ENCODE data around the gene AFTPH. TPM values are rescaled to one million over a fixed set of nuclear protein-coding genes. Genes with fewer than 3 reads are reported as not detected.

Gene AFTPH
- total RNA-seq, 1 donor from 2014 or later = 13.1 TPM

GRCh38 chr2:64634345-64635267 is 110.5 kb downstream of the AFTPH start:
- peaks cover 3% of the 10 kb centered on the region for H3K27me3 Mint-ChIP-seq (ENCODE audit: unreplicated experiment)
- no peak for TF ChIP-seq CTCF (IDR thresholded peaks at IDR 0.05; ENCODE audit: unreplicated experiment)
- H3K9me3 Mint-ChIP-seq (ENCODE audit: unreplicated experiment) = no peaks in the 10 kb centered on the region
- H3K27ac Mint-ChIP-seq (ENCODE audit: unreplicated experiment) = no peak overlapping the region
- H3K36me3 Mint-ChIP-seq (ENCODE audit: low read depth, unreplicated experiment) = peaks cover 13% of the 10 kb centered on the region
- peaks cover 28% of the 10 kb centered on the region for H3K4me1 Mint-ChIP-seq (ENCODE audit: unreplicated experiment)
- DNase-seq (ENCODE audit: low spot score) = no peak
- no peak overlapping the region for H3K4me3 Mint-ChIP-seq (ENCODE audit: unreplicated experiment)

GRCh38 chr2:64635976-64636911 is 112.1 kb downstream of the AFTPH start:
- H3K27me3 Mint-ChIP-seq (ENCODE audit: unreplicated experiment) = peaks cover 3% of the 10 kb centered on the region
- no peak for DNase-seq (ENCODE audit: low spot score)
- no peak overlapping the region for H3K27ac Mint-ChIP-seq (ENCODE audit: unreplicated experiment)
- peak overlapping the region; percentile 76 for H3K4me3 Mint-ChIP-seq (ENCODE audit: unreplicated experiment)
- H3K4me1 Mint-ChIP-seq (ENCODE audit: unreplicated experiment) = peaks cover 30% of the 10 kb centered on the region
- TF ChIP-seq CTCF (IDR thresholded peaks at IDR 0.05; ENCODE audit: unreplicated experiment) = no peak
- peaks cover 9% of the 10 kb centered on the region for H3K36me3 Mint-ChIP-seq (ENCODE audit: low read depth, unreplicated experiment)
- H3K9me3 Mint-ChIP-seq (ENCODE audit: unreplicated experiment) = no peaks in the 10 kb centered on the region

GRCh38 chr2:64637000-64637635 is 113.0 kb downstream of the AFTPH start:
- Mint-ChIP-seq H3K27ac (ENCODE audit: unreplicated experiment) (no peak overlapping the region), H3K36me3 (ENCODE audit: low read depth, unreplicated experiment) (peaks cover 9% of the 10 kb centered on the region), H3K4me1 (ENCODE audit: unreplicated experiment) (peaks cover 33% of the 10 kb centered on the region), H3K27me3 (ENCODE audit: unreplicated experiment) (peaks cover 3% of the 10 kb centered on the region), H3K9me3 (ENCODE audit: unreplicated experiment) (no peaks in the 10 kb centered on the region), H3K4me3 (ENCODE audit: unreplicated experiment) (no peak overlapping the region)
- TF ChIP-seq CTCF (IDR thresholded peaks at IDR 0.05; ENCODE audit: unreplicated experiment) = no peak
- no peak for DNase-seq (ENCODE audit: low spot score)

- H3K27ac Mint-ChIP-seq (ENCODE audit: unreplicated experiment) = no peak overlapping the region
- H3K9me3 Mint-ChIP-seq (ENCODE audit: unreplicated experiment) = no peaks in the 10 kb centered on the region
These were observed 113.8 kb downstream of the AFTPH start for GRCh38 chr2:64637931-64638330.

More at GRCh38 chr2:64637931-64638330, 113.8 kb downstream of the AFTPH start:
- Mint-ChIP-seq H3K4me1 (ENCODE audit: unreplicated experiment) (peaks cover 33% of the 10 kb centered on the region), H3K36me3 (ENCODE audit: low read depth, unreplicated experiment) (peaks cover 9% of the 10 kb centered on the region), H3K27me3 (ENCODE audit: unreplicated experiment) (peaks cover 3% of the 10 kb centered on the region), H3K4me3 (ENCODE audit: unreplicated experiment) (no peak overlapping the region)
- TF ChIP-seq CTCF (IDR thresholded peaks at IDR 0.05; ENCODE audit: unreplicated experiment) = no peak
- DNase-seq (ENCODE audit: low spot score) = no peak
